ENCODE measurements around the gene TNFSF13.
"Not testable (repeated sequence)": the region's sequence is repeated elsewhere in the genome, so short reads cannot be mapped to it uniquely, and the experiment has no call there.

The TNFSF13 gene

GRCh38 chr17:7589891-7590691 is 31.5 kb downstream of the TNFSF13 start, which contains the start of gene SOX15:
TSS of gene SOX15 (minus strand) at chr17:7590094. CDS start at chr17:7589676, 418 bp downstream.
- no peak for DNase-seq (ENCODE audit: extremely low read depth, low read depth)
- no peak for TF ChIP-seq CTCF (IDR thresholded peaks at IDR 0.05; ENCODE audit: low read depth, low read length)

- no peak for TF ChIP-seq CTCF (IDR thresholded peaks at IDR 0.05; ENCODE audit: low read depth, low read length)
- DNase-seq (ENCODE audit: extremely low read depth, low read depth) = no peak
Observed at GRCh38 chr17:7590743-7591142, 32.2 kb downstream of the TNFSF13 start.

- no peak for TF ChIP-seq CTCF (IDR thresholded peaks at IDR 0.05; ENCODE audit: low read depth, low read length)
- DNase-seq (ENCODE audit: extremely low read depth, low read depth) = no peak
Observed at GRCh38 chr17:7591596-7591995, 33.0 kb downstream of the TNFSF13 start.

- TF ChIP-seq CTCF (IDR thresholded peaks at IDR 0.05; ENCODE audit: low read depth, low read length) = no peak
- no peak for DNase-seq (ENCODE audit: extremely low read depth, low read depth)
Observed at GRCh38 chr17:7592422-7593021, 34.0 kb downstream of the TNFSF13 start.

GRCh38 chr17:7593296-7593695 is 34.7 kb downstream of the TNFSF13 start:
- no peak for DNase-seq (ENCODE audit: extremely low read depth, low read depth)
- no peak for TF ChIP-seq CTCF (IDR thresholded peaks at IDR 0.05; ENCODE audit: low read depth, low read length)

- DNase-seq (ENCODE audit: extremely low read depth, low read depth) = not testable (repeated sequence)
Observed at GRCh38 chr17:7597561-7597960, 39.0 kb downstream of the TNFSF13 start.

GRCh38 chr17:7606280-7606679 is 47.7 kb downstream of the TNFSF13 start:
- DNase-seq (ENCODE audit: extremely low read depth, low read depth) = no peak
- no peak for TF ChIP-seq CTCF (IDR thresholded peaks at IDR 0.05; ENCODE audit: low read depth, low read length)

Data from AG09319 (cell line).